GM12878 (cell line): ENCODE results near the gene IKZF1. TPM values are rescaled to one million over a fixed set of nuclear protein-coding genes. Genes with fewer than 3 reads are reported as not detected.

Experiments
- ATAC-seq: fragments of 200-7000 bp; cut with Tn5 transposase; 3 replicates; pipeline ENCODE4 v1.9.1; 2020; ENCODE audit warnings: mild to moderate bottlenecking, moderate library complexity
- BruUV-seq: library from RNA; stranded (reverse); fragments of 400-500 nt; replicated peaks from 2 replicates; lab custom pipeline; 2021; lab: Mats Ljungman, UMichigan
- CTCF ChIA-PET: fragments of 300-600 bp; sonication (Branson Sonifier 250); formaldehyde crosslinking; extraction: SDS; loops from one replicate; lab custom pipeline; 2021; ENCODE audit warnings: inconsistent platforms; lab: Yijun Ruan, JAX
- POLR2A ChIA-PET: fragments of 350-600 bp; formaldehyde crosslinking; extraction: SDS; loops from one replicate; lab custom pipeline; 2021; ENCODE audit warnings: inconsistent platforms; lab: Charles Lee
- RAD21 ChIA-PET: fragments of 300-600 bp; sonication (Branson Sonifier 250); formaldehyde crosslinking; loops from one replicate; lab custom pipeline; 2023; ENCODE audit warnings: antibody characterized with exemption; ENCODE audit not compliant: unreplicated experiment; lab: Charles Lee
- SMC1A ChIA-PET: fragments of 300-600 bp; sonication (Branson Sonifier 250); formaldehyde crosslinking; loops from one replicate; lab custom pipeline; 2023; ENCODE audit not compliant: unreplicated experiment, uncharacterized antibody; lab: Charles Lee
- DNase-seq: peaks from one replicate; pipeline ENCODE4 v3.0.0-alpha.2; 2011; ENCODE audit warnings: low read depth, low spot score
- FAIRE-seq: peaks from 3 replicates; lab custom pipeline; 2011; peaks lifted over from hg19 to GRCh38; lab: Jason Lieb, UNC
- H2AFZ ChIP-seq: 2 replicates; pipeline ENCODE4 v1.6.0; 2011; ENCODE audit warnings: low read depth, low read length, control low read depth; ENCODE audit not compliant: control insufficient read depth
- H3K27ac ChIP-seq: 2 replicates; pipeline ENCODE4 v1.5.1; 2011; ENCODE audit warnings: control low read depth; ENCODE audit not compliant: control insufficient read depth, insufficient read depth
- H3K27me3 ChIP-seq, 2 experiments: replicated peaks in 1 of 2; 2 replicates each; pipeline versions ENCODE4 v1.6.0 to v1.6.1; 2011; ENCODE audit warnings: low read length in 1 of 2; ENCODE audit not compliant: control insufficient read depth in 2 of 2, insufficient read depth in 2 of 2
- H3K36me3 ChIP-seq, 2 experiments: 2 replicates each; pipeline ENCODE4 v1.5.1; 2011; ENCODE audit warnings: low read length in 1 of 2; ENCODE audit not compliant: control insufficient read depth in 2 of 2, insufficient read depth in 2 of 2
- H3K4me1 ChIP-seq: 2 replicates; pipeline ENCODE4 v1.6.1; 2011; ENCODE audit warnings: mild to moderate bottlenecking, low read length, moderate library complexity, mixed read lengths; ENCODE audit not compliant: control insufficient read depth, insufficient read depth
- H3K4me2 ChIP-seq: 2 replicates; pipeline ENCODE4 v1.6.0; 2011; ENCODE audit warnings: control low read depth; ENCODE audit not compliant: control insufficient read depth, insufficient read depth
- H3K4me3 ChIP-seq: fragments of 200-600 bp; sonication (generic); 2 replicates; pipeline ENCODE4 v1.5.1; 2016
- H3K79me2 ChIP-seq: 2 replicates; pipeline ENCODE4 v1.6.0; 2011; ENCODE audit warnings: low read length; ENCODE audit not compliant: control insufficient read depth, insufficient read depth
- H3K9ac ChIP-seq: 2 replicates; pipeline ENCODE4 v1.8.0; 2011; ENCODE audit warnings: low read length, control low read depth, mixed read lengths; ENCODE audit not compliant: control insufficient read depth, insufficient read depth
- H3K9me3 ChIP-seq: replicated peaks from 3 replicates; pipeline ENCODE4 v1.5.1; 2011; ENCODE audit warnings: mild to moderate bottlenecking, low read length; ENCODE audit not compliant: control insufficient read depth, insufficient read depth
- H4K20me1 ChIP-seq: 2 replicates; pipeline ENCODE4 v1.6.0; 2011; ENCODE audit not compliant: control insufficient read depth, insufficient read depth
- IKZF2 ChIP-seq, 2 experiments: fragments of 450-650 bp; IDR thresholded peaks; 2 replicates each; pipeline ENCODE4 v1.6.1; 2017; ENCODE audit warnings: mild to moderate bottlenecking in 2 of 2, moderate library complexity in 2 of 2
- MLLT1 ChIP-seq: fragments of 450-650 bp; IDR thresholded peaks from 2 replicates; pipeline ENCODE4 v1.6.1; 2016; ENCODE audit warnings: mild to moderate bottlenecking
- NFYA ChIP-seq: IDR thresholded peaks from 2 replicates; pipeline ENCODE4 v1.6.1; 2011; ENCODE audit warnings: low read depth, mild to moderate bottlenecking, low read length, improper control_type of control experiment, borderline replicate concordance
- NFYB ChIP-seq: IDR thresholded peaks from 2 replicates; pipeline ENCODE4 v1.6.1; 2011; ENCODE audit warnings: low read depth, mild to moderate bottlenecking, low read length, improper control_type of control experiment, moderate library complexity; ENCODE audit not compliant: insufficient read depth
- POLR2A ChIP-seq: IDR thresholded peaks from 2 replicates; pipeline ENCODE4 v1.6.1; 2011; ENCODE audit warnings: low read depth, mild to moderate bottlenecking, low read length
- SMAD1 ChIP-seq: fragments of 450-650 bp; IDR thresholded peaks from 2 replicates; pipeline ENCODE4 v1.6.1; 2018; ENCODE audit warnings: mild to moderate bottlenecking, low read depth; ENCODE audit not compliant: partially characterized antibody
- ZNF384 ChIP-seq: IDR thresholded peaks from 2 replicates; pipeline ENCODE4 v1.6.1; 2012; ENCODE audit warnings: low read depth, mild to moderate bottlenecking, low read length, improper control_type of control experiment, borderline replicate concordance
- WGBS: methylation state at CpG from one replicate; pipeline ENCODE4 v1.1.6; 2016; ENCODE audit warnings: low lambda C conversion rate; ENCODE audit not compliant: insufficient replicate concordance, insufficient coverage; ENCODE audit errors: missing lambda C conversion rate; 5-methylcytosine and 5-hydroxymethylcytosine counted together
- in situ Hi-C: fragments of 300-500 bp; cut with MboI; formaldehyde crosslinking; loops from 9 replicates; pipeline ENCODE4 v1.14.3; 2018; ENCODE audit warnings: mixed read lengths
- intact Hi-C: fragments of 100-400 bp; cut with micrococcal nuclease; formaldehyde crosslinking; loops from one replicate; pipeline ENCODE4 v1.14.2; 2022; ENCODE audit not compliant: unreplicated experiment
- polyA plus RNA-seq, 11 experiments: library from polyadenylated mRNA; depleted of rRNA in 4 of 11; unstranded in 6 of 11; stranded (reverse) in 5 of 11; fragments of >200 nt; fragmentation: Nextera tagmentation in 4 of 11; fragmentation: Illumina TruSeq in 1 of 11; extraction: Ambion mirVana in 4 of 11; extraction: Trizol in 1 of 11; gene quantifications; 1 replicate in 1 of 11; 2 replicates in 10 of 11; pipeline versions ENCODE4 v1.2.1 to v1.2.3, GENCODE V29; 2011 to 2016; ENCODE audit warnings: inconsistent platforms in 2 of 11, missing spikeins in 2 of 11, low read depth in 1 of 11
- total RNA-seq, 4 experiments: library from RNA; depleted of rRNA in 3 of 4; stranded (reverse); fragments of >200 nt in 3 of 4; fragmentation: Illumina TruSeq in 1 of 4; extraction: Trizol in 1 of 4; gene quantifications; 2 replicates each; pipeline versions ENCODE4 v1.2.1 to v1.2.3, GENCODE V29; 2013 to 2021

Gene IKZF1
- total and polyA plus RNA-seq, 10 of the 15 experiments (the other 5 are each of a cell fraction or from before 2014, with no cell fraction given), result 27.2 to 125 (median 71.6) TPM

DNA sequence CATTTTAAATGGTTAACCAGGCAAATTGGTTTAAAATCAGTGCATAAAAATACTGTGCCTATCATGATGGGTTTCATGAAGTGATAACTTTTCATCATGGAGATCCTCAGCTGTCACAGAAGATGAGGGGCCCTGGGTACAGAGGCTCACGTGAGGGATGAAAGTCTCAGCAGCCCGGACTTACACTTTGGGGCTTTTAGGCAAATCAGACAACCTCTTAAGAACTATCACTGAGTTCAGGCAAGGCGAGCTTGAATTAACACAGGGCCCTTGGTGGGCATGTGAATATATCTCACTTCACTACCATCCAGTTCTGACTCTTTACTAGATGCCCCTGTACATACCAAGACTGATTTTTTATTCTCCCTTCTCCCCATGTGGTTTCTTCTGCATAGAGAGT, 19.6 kb downstream of the IKZF1 start:
- Histone ChIP-seq H3K27me3 (no peaks in the 10 kb centered on the region), H4K20me1 (no peaks in the 10 kb centered on the region), H3K4me3 (no peak overlapping the region), H3K9me3 (no peaks in the 10 kb centered on the region), H3K79me2 (peaks cover 20% of the 10 kb centered on the region), H3K4me1 (peaks cover 24% of the 10 kb centered on the region), H3K4me2 (no peak overlapping the region), H3K27ac (no peak overlapping the region), H3K36me3 (peaks cover 9 to 15% of the 10 kb centered on the region in 2 experiments), H3K9ac (no peak overlapping the region), H2AFZ (no peak overlapping the region)
- POLR2A ChIA-PET, result interaction anchor here (1.7 to 3.1 kb wide), 2 partner anchors 9 to 12 kb away, joined by 6 to 11 read pairs; no protein-coding TSS in a partner anchor
- FAIRE-seq, result no peak
- intact Hi-C loops, result no loop called here
- SMC1A ChIA-PET, result interaction anchor here (0.9 to 11.5 kb wide), 4 partner anchors 12 to 180 kb away, joined by 3 to 131 read pairs (median 4); no protein-coding TSS in a partner anchor
- CTCF ChIA-PET, result interaction anchor here (1.1 to 4.6 kb wide), 2 partner anchors 10 to 45 kb away, joined by 3 to 32 read pairs; no protein-coding TSS in a partner anchor
- in situ Hi-C loops, result no loop called here
- BruUV-seq, result no TSS peak
- no peak for TF ChIP-seq MLLT1
- TF ChIP-seq SMAD1, result no peak
- TF ChIP-seq ZNF384, result no peak
- TF ChIP-seq POLR2A, result no peak
- TF ChIP-seq IKZF2 (IDR thresholded peaks at IDR 0.05), result no peak
- no peak for TF ChIP-seq NFYA
- no peak for TF ChIP-seq NFYB
- WGBS, result 14% methylated on average over 3 of the region's 3 CpGs
- ATAC-seq, result no peak
- no peak for DNase-seq
- RAD21 ChIA-PET, result no interaction called here
